GM21737 (cell line): ENCODE results near the gene GCK.
"Not testable (repeated sequence)": the region's sequence is repeated elsewhere in the genome, so short reads cannot be mapped to it uniquely, and the experiment has no call there.

Experiments used
- ATAC-seq: cut with Tn5 transposase; IDR thresholded peaks from one replicate; pipeline ENCODE4 v1.9.1; 2021; ENCODE audit warnings: mild to moderate bottlenecking, moderate library complexity; ENCODE audit not compliant: unreplicated experiment

GCK gene

DNA sequence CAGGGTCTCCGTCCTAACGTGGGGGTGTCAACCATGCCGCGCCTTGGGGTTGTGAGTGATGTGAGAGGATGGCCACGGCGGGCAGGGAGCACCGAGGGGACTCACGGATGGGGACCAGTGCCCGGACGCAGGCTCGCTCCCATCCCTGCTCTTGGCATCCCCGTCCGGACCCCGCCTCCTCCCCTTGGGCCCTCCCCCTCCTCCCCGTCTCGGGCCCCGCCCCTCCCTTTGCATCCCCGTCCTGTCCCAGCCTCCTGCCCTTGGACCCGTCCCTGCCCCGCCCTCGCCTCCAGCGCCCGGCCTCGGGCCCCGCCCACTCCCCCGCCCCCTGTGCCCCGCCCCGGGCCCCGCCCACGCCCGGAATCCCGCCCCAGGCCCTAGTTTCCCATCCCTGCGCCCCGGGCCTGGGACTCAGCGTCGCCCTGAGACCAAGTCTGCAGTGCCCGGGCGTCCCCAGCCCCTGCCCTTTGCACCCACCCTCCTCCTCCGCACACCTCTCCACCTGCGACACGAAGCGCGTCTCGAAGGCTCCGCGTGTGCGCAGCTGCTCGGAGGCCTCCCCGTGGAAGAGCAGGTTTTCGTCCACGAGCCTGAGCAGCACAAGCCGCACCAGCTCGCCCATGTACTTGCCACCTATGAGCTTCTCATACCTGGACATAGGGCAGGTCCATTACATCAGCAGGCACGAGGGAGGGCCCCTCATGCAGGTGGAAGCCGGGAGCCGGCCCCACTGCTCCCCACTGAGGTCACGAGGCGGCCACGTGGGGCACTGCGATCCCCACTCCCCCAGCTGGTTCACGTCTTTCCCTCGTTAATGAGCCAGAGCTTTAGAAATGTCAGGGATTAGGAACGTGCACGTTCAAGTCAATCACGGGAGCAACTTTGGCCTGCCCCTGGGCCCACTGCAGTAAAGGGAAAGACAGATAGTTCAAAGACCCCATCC, 43.0 kb downstream of the GCK start:
- ATAC-seq = no peak

DNA sequence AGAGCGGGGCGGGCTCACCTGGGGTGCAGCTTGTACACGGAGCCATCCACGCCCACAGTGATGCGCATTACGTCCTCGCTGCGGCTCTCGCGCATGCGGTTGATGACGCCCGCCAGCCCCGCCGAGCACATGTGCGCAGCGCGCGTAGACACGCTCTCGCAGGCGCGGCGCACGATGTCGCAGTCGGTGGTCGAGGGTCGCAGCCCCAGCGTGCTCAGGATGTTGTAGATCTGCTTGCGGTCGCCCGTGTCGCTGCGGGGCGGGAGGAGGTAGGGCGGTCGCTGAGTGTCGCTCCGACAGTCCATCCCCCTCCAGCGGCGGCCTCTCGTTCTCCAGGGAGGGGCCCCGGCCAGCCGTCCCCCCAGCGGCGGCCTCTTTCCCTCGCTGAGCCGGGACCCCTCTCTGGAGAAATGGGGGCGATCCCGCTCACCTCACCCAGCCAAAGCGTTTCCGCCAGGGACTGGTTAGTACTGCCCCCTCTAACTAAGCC, 43.7 kb downstream of the GCK start:
- no peak for ATAC-seq

DNA sequence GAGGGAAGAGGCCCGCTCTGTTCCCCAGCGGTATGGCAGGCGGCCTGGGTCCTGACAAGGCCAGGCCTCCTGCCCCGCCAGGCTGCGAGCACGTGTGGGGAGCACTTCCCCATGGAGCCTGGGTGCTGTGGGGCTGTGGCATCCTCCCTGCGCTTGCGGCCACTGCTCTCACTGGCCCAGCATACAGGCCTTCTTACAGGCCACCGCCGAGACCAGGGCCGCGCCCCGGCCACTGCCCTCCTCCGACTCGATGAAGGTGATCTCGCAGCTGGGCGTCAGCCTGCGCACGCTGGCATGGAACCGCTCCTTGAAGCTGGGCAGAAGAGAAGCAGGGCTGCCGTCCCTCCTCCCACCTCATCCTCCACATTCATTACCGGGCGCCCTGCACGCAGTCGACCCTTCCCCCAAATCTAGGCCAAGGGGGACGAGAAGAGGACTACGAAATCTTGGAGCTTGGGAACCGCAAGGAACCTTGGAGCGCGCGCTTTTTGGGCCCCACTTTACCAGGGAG, 44.2 kb downstream of the GCK start:
- no peak for ATAC-seq

DNA sequence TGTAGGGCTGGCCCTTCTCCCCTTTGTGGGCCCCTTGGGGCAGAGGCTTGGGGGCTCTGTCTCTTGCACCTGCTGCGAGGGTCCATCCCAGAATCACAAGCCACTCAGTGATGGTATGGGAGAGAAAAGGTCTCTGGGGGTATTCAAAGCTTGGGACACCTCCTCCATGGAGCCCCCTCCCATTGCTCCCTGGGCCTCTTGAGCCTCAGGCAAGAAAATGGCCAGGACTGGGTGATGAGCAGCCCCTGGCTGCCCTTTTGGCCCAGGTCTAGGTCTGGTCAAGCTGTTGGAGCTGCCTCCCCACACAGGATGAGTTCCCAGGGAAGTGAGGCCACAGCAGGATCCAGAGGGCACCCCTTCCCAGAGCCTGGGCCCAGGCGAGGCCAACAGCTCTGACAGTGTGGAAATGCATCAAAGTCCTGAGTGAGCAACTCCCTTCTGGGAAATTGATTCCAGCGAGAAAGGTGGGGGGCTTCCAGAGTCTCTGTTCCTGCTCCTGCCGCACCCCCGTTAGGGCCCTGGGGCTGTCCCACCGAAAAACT, 44.7 kb downstream of the GCK start:
- ATAC-seq = no peak

DNA sequence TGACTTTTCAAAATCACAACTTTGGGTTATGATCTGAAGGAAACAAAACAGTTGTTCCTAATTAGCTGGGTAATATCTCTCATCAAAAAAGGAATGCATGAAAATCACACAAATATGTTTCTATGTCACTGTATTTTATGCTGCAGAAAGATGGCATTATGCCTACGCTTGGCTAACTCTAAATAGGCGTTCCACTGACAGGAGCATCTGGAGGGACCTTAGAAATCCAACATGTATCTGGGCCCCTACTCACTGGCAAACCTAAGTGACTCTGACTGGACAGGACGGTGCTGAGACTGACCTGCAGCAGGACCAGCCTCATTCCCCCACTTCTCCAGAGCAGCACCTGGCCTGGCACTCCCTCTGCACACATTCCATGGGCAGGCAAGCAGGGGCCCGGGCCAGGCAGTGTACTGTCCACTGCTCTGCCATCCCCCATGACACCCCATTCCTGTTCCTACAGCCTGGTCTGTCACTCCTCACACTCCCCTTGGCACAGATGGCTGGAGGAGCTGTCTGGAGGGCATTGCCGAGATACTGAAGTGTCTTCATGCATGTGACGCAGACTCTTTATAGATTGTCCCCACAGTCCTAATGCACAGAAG, 45.5 kb downstream of the GCK start:
- no peak for ATAC-seq

DNA sequence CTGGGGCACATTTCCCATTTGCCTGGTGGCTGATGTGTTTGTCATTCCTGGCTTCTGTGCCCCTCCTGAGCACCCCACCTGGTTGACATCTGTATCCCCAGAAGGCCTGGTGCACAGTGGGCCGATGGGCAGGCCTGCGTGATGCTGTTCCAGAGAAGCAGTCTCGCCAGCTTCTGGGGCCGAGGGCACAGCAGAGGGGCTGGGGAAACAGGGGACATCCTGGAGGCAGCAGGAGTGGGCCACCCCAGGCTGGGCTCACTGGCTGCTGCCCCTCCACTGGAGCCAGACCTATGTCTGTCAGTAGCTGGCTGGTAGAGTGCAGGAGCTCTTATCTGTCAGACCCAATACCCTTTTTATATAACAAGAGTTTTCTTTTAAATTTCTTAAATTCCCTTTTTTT, 47.2 kb downstream of the GCK start:
- no peak for ATAC-seq

DNA sequence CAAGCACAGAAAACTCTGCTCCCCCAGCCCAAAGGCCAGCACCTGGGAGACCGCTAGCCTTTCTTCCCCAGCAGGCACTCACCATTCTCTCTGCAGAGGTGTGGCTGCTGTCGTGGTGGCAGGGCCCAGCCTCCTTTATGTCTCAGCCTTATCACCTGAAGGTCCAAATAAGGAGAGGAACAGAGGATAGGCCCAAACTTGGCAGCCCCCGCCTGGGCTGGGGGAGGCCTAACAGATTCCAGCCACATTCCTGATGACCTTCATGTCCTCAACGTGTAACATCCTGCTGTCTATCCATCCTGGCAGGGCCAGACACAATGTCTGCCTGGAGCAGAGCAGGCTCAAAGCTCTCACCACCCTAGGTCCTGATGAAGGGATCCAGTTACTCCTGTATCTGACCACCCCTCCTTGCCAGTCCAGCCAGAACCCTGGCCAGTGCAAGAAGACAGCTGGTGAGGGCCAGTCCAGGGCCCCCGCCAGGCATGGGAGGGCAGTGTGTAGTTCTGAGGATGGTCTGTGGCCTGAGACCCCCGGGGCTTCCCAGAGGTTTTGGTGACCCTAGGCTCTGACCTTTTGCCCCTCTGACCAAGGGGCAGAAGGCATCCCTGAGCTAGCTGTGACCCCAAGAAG, 47.9 kb downstream of the GCK start, which contains the start of gene MYL7:
Gene MYL7 (minus strand): TSS at position 112 of the 630 bp plus-strand sequence. CDS start 27 bp downstream, at position 85.
- ATAC-seq = no peak

DNA sequence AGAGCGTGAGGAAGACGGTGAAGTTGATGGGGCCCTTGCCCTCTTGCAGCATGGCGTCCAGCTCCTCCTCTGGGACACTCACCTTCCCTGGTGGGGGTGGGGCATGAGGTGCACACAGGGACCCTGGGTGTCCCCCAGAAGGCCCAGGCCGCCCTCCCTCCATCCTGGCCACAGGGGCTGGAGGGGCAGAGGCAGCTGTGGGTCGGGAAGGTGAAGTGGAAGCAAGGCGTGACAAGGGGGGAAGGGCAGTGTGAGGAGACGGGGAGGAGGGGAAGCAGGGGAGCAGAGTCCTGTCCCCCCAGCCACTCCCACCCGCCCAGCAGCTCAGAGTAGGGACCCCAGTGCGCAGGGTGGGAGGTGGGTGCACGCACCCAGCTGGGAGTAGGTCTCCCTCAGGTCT, 48.9 kb downstream of the GCK start:
- ATAC-seq = no peak

DNA sequence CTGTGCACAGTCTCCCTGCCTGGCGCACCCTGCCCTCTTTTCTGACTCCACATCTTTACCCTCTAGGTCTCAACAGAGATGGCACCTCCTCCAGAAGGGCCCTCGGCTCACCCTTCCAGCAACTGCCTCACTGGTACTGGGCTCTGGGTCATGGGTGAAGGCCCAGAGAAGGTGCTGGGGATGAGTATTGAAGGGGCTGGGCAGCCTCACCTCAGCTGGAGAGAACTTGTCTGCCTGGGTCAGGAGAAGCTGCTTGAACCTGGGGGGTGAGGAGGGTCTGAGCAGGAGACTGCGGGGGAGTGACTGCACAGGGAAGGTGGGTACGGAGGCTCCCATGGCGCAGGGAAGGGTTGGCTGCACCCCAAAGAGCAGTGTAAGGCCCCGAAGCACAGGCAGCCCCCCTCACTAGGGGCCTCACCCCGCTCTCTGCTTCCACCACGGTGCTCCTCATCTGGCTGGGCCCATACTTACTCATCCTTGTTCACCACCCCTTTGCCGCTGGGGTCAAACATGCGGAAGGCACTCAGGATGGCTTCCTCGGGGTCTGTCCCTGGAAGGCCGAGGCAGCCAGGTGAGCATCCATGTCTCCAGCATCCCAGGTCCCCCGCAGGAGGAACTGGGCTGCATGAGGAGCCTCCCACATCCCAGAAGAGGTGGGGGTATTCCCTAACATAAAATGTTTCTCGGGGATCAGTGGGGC, 49.8 kb downstream of the GCK start:
- ATAC-seq = no peak

DNA sequence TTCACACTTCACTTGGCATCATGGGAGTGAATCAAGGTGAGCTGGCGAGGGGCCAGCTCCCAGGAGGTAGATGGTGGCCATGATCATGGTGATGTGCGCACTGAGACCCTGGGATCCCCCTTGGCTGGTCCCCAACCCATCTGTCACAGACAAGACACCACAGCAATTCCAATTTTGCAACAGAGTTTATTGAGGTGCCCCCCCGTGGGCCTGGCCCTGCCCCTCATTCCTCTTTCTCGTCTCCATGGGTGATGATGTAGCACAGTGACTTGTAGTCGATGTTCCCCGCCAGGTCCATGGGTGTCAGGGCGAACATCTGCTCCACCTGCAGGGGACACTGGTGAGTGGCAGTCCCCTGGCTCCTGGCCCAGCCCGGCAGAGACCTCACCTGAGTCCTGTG, 50.5 kb downstream of the GCK start:
- ATAC-seq = no peak

DNA sequence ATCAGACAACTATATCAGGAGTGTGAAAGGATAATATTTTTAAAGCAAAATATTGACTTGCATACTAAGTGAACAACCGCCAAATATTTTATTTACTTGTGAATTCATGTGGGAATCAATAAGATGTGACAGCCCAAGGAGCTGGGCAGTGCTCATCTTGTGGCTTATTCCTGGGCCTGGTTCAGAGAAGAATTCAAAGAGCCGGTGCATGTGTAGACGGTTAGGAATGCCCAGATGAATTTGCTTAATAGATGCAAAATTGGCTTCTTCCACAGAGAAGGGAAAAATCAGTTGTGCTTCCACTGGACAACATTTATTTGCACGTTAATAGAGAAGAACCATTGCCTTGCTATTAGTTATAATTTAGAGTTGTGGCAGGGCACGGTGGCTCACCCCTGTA, 52.5 kb downstream of the GCK start:
- no peak for ATAC-seq

DNA sequence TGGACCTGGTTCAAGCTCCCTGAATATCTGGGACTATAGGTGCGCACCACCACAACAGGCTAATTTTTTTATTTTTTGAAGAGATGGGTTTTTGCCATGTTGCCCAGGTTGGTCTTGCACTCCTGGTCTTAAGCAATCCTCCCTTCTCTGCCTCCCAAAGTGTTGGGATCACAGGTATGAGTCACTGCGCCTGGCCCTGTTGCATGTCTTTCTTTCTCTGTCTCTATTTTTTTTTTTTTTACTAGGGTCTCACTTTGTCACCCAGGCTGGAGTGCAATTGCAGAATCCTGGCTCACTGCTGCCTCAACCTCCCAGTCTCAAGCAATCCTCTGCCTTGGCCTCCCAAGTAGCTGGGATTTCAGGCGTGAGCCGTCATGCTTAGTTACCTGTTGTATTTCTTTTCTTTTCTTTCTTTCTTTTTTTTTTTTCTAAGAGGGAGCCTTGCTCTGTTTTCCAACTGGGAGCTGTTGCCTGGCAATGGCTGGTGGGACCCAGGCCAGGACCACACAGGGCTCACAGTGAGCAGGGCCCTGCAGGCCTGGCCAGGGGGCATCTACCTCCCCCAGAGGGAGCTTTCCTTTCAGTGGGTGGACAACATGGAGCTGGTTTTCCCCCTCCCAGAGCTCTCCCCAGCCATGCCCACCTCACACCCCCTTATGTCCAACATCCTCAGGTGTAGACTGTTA, 54.2 kb downstream of the GCK start:
- ATAC-seq = no peak

DNA sequence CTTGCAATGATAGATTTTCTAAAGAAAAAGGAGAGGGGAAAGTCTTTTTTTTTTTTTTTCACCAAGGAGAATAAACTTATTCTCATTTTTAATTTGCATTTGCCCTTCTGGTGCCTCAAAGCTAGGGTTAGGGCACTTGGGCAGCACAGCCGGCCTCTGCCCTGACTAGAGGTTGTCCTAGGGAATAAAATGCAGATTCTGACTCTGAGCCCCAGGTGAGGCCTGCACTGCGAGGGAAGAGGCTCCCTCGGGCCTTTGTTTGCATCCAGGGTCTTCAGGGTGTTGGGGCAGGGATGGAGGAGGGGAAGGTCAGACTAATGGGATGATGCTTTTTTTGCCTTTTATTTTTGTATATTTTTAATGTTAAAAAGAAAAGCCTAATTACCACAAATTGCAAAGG, 55.9 kb downstream of the GCK start:
- no peak for ATAC-seq

DNA sequence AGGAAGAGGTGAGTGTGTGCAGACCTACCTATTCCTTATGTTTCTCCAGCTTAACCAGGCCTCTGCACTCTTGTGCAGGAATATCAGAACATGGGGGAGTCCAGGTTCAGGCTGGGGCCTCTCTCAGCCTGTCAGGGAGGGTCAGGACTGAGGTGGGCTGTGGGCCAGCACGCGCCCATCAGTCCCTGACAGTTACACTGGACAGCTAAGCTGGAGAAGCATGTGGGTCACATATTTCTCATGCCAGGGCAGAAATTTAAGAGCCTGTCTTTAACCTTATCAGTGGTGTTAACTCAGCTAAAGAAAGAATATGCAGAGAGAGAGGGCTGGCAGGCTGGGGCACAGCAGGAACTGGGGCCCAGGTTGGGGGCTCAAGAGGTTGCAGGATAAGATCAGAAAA, 57.2 kb downstream of the GCK start:
- no peak for ATAC-seq

DNA sequence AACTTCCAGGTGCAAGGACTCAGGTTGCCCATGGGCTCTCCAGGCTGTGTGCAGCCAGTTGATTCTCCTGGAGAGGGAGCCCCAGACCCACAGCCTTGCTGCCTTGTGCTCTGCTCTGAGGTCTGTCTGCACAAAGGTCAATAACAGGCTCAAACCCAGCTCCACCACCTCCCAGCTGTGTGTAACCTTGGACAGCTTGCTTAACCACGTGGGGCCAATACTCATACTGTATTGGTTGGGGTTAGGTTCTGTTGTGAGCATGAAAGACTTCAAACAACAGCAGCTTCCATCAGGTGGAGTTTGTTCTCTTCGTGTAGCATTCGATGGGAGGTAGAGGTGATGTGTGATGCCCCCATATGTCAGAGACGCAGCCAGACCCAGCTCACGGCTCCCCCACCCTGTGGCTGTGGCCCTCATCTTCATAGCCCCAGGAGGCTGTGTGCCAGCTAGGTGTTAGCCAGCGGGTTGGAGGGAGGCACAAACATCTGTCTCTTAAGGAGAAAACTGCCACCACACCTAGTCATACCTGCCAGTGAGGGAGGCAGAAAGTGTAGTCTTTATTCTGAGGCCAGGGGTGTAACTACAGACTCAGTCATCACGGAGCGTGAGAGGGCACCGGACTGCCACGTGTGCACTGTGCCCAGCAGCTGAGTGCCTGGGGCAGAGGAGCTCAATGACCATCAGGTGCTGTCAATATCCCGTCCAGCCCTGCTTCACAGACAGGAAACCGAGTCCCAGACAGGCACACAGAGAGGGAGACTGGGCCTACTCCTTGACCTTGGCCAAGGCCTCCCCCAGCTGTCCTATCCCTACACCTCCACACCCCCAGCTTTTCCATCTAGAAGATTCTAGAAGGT, 57.8 kb downstream of the GCK start:
- ATAC-seq = no peak

DNA sequence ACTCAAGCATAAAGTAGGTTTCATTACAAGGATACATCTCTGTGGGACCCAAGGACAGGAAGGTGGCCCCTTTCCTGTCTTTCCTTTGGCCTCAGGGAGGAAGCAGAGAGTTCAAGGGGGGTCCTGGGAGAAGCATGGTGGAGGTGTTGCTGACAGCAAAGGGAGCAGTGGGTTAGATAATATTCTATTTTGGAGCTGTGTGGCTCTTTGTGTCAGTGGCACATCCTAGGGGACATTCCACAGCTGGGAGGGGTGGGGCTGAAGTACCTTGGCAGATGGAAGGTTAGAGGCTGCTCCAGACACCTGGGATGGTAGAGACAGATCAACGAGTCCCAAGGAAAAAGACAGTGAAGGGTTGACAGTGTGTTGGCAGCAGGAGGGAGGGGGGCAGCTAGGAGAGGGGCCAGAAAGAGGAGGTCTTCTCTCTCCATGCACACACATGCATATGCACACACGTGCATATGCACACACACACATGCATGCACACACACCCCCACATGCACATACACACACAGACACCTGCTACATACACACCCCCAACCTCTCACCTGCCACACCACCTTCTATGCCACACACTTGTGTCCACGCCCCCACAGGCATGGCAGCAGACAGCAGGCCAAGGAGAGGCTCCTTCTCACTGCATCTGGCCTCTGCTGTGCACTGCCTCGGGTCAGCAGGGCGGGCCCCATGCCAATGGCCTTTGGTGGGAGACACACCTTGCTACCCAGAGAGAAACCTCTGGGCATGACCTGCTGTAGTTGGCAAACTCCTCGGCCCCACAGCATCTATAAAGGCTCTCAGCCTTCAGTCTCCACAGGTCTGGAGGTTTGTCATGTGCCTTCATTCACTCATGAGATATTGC, 60.3 kb downstream of the GCK start:
- no peak for ATAC-seq

DNA sequence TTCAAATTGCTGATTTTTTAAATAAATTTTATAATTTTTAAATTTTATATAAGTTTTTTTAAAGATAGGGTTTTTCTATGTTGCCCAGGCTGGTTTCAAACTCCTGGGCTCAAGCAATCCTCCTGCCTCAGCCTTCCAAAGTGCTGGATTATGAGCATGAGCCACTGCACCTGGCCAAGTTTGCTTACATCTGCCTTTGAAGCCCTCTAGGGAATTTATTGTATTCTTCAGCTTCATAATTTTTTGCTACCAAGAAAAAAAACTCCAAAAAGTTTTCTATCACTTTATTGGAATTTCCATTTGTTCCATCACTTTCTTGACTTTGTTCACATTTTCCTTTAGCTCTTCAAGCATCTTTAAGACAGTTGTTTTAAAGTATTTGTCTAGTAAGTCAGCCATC, 62.1 kb downstream of the GCK start:
- no peak for ATAC-seq

DNA sequence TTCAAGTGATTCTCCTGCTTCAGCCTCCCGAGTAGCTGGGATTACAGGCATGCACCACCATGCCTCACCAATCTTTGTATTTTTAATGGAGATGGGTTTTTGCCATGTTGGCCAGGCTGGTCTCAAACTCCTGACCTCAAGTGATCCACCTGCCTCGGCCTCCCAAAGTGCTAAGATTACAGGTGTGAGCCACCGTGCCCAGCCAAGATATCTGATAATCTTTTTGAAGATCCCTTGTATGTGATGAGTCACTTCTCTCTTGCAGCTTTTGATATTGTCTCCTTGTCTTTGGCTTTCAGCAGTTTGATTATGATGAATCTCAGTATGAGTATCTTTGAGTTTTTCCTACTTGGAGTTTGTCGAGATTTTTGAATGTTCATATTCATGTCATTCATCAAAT, 62.7 kb downstream of the GCK start:
- not testable (repeated sequence) for ATAC-seq
